HepG2 (cell line): Measurements from ENCODE around the gene SQSTM1. TPM values are rescaled to one million over a fixed set of nuclear protein-coding genes. Genes with fewer than 3 reads are reported as not detected.

ENCODE experiments used
- ATAC-seq: fragments of 200-7000 bp; cut with Tn5 transposase; 3 replicates; pipeline ENCODE4 v1.9.1; 2020; ENCODE audit warnings: mild to moderate bottlenecking, moderate library complexity
- BruUV-seq: library from RNA; stranded (reverse); fragments of 400-500 nt; replicated peaks from 2 replicates; lab custom pipeline; 2021; lab: Mats Ljungman, UMichigan
- CTCF ChIA-PET: fragments of 300-600 bp; formaldehyde crosslinking; extraction: SDS; loops from one replicate; lab custom pipeline; 2021; ENCODE audit warnings: low total read pairs, inconsistent platforms, low intra/inter-chr PET ratio; lab: Yijun Ruan, JAX
- POLR2A ChIA-PET: fragments of 350-600 bp; sonication (Branson Sonifier 250); formaldehyde crosslinking; loops from one replicate; lab custom pipeline; 2020; ENCODE audit warnings: antibody characterized with exemption, inconsistent platforms; lab: Yijun Ruan, JAX
- DNase-seq: peaks from one replicate; pipeline ENCODE4 v3.0.0-alpha.2; 2015; ENCODE audit warnings: low spot score
- FAIRE-seq: peaks from 3 replicates; lab custom pipeline; 2011; peaks lifted over from hg19 to GRCh38; lab: Jason Lieb, UNC
- H2AFZ ChIP-seq: one replicate; pipeline ENCODE4 v1.6.1; 2011; ENCODE audit warnings: low read length, inconsistent platforms
- H3K27ac ChIP-seq: fragments of 300-600 bp; 3 replicates; pipeline ENCODE4 v1.8.0; 2011; ENCODE audit warnings: mixed run types, mild to moderate bottlenecking, mixed read lengths, low read length, inconsistent platforms; ENCODE audit not compliant: insufficient read depth; ENCODE audit errors: extremely low read length
- H3K27me3 ChIP-seq, 2 experiments: fragments of 200-600 bp in 1 of 2; 2 replicates in 1 of 2; 3 replicates in 1 of 2; pipeline versions ENCODE4 v1.6.0 to v1.8.0; 2011; ENCODE audit warnings: low read length in 2 of 2, mild to moderate bottlenecking in 2 of 2, moderate library complexity in 2 of 2, inconsistent platforms in 1 of 2; ENCODE audit not compliant: insufficient read depth in 2 of 2, control insufficient read depth in 1 of 2
- H3K36me3 ChIP-seq, 2 experiments: fragments of 200-600 bp in 1 of 2; replicated peaks in 1 of 2; 2 replicates in 1 of 2; 3 replicates in 1 of 2; pipeline versions ENCODE4 v1.5.1 to v1.8.0; 2011; ENCODE audit warnings: low read length in 2 of 2, inconsistent platforms in 1 of 2; ENCODE audit not compliant: insufficient read depth in 2 of 2, control insufficient read depth in 1 of 2
- H3K4me1 ChIP-seq: 2 replicates; pipeline ENCODE4 v1.5.1; 2012; ENCODE audit warnings: low read length, inconsistent platforms; ENCODE audit not compliant: insufficient read depth
- H3K4me2 ChIP-seq: 2 replicates; pipeline ENCODE4 v1.6.0; 2011; ENCODE audit warnings: low read depth, low read length, inconsistent platforms
- H3K4me3 ChIP-seq, 3 experiments: fragments of 200-600 bp in 1 of 3; sonication (generic), shearing (Covaris generic) in 1 of 3; replicated peaks in 1 of 3; 2 replicates each; pipeline ENCODE4 v1.5.1; 2011 to 2016; ENCODE audit warnings: low read length in 3 of 3, inconsistent platforms in 2 of 3, low read depth in 2 of 3, mild to moderate bottlenecking in 2 of 3, control low read depth in 1 of 3, mixed read lengths in 1 of 3; ENCODE audit not compliant: insufficient read depth in 1 of 3
- H3K79me2 ChIP-seq: one replicate; pipeline ENCODE4 v1.6.1; 2011; ENCODE audit warnings: low read length, inconsistent platforms; ENCODE audit not compliant: insufficient read depth
- H3K9ac ChIP-seq: 2 replicates; pipeline ENCODE4 v1.6.0; 2011; ENCODE audit warnings: mild to moderate bottlenecking, low read depth, low read length, inconsistent platforms; ENCODE audit not compliant: insufficient read depth
- H3K9me3 ChIP-seq: 2 replicates; pipeline ENCODE4 v1.5.1; 2012; ENCODE audit warnings: mild to moderate bottlenecking, low read length
- H4K20me1 ChIP-seq: 2 replicates; pipeline ENCODE4 v1.6.0; 2011; ENCODE audit warnings: inconsistent platforms, mild to moderate bottlenecking, low read length, moderate library complexity; ENCODE audit not compliant: insufficient read depth
- AGO1 ChIP-seq: fragments of 200-400 bp; formaldehyde crosslinking; IDR thresholded peaks from 2 replicates; pipeline ENCODE4 v1.6.1; 2017; ENCODE audit warnings: mild to moderate bottlenecking, low read depth, low read length, moderate library complexity; ENCODE audit not compliant: poor library complexity, severe bottlenecking
- WGBS: methylation state at CpG from one replicate; pipeline ENCODE4 v1.1.6; 2017; ENCODE audit warnings: low lambda C conversion rate; 5-methylcytosine and 5-hydroxymethylcytosine counted together
- in situ Hi-C: cut with HindIII; loops from 2 replicates; pipeline ENCODE4 v1.10.0; 2017; ENCODE audit warnings: low pct_unique_long_range_greater_than_20kb; ENCODE audit not compliant: extremely low pct_ligation_motif_present
- intact Hi-C: fragments of 100-400 bp; cut with micrococcal nuclease; formaldehyde crosslinking; loops from one replicate; pipeline ENCODE4 v1.10.0; 2022; ENCODE audit not compliant: unreplicated experiment
- polyA plus RNA-seq, 8 experiments: library from polyadenylated mRNA; depleted of rRNA in 3 of 8; stranded (reverse) in 7 of 8; unstranded in 1 of 8; fragments of >200 nt; fragmentation: Illumina TruSeq in 4 of 8; extraction: Trizol in 4 of 8; gene quantifications; 2 replicates each; pipeline versions ENCODE4 v1.2.1 to v1.2.3, GENCODE V29; 2011 to 2016; ENCODE audit warnings: low read depth in 4 of 8, missing spikeins in 1 of 8, mixed read lengths in 1 of 8; ENCODE audit not compliant: insufficient read depth in 1 of 8
- total RNA-seq, 5 experiments: library from RNA; depleted of rRNA; stranded (reverse); fragments of >200 nt; fragmentation: Illumina TruSeq; extraction: Trizol; gene quantifications; 2 replicates each; pipeline ENCODE4 v1.2.3, GENCODE V29; 2016; ENCODE audit warnings: low read depth in 1 of 5
- TF ChIP-seq, protein P1 (sequence below): sonication (generic); formaldehyde crosslinking; IDR thresholded peaks from 2 replicates; pipeline ENCODE4 v1.5.0; 2020; ENCODE audit warnings: mild to moderate bottlenecking, missing genetic modification reagents, borderline replicate concordance

The SQSTM1 gene
- total and polyA plus RNA-seq, 2 of the 13 experiments (the other 11 are each of a cell fraction or from before 2014, with no cell fraction given): 90.9 to 160 TPM

- WGBS: 93% methylated on average over 11 of the region's 12 CpGs
- Histone ChIP-seq H3K9me3 (no peaks in the 10 kb centered on the region), H2AFZ (no peak overlapping the region), H3K36me3 (peaks cover 28 to 43% of the 10 kb centered on the region in 2 experiments; a peak in 4 of 5 replicates), H3K4me2 (no peak overlapping the region), H3K79me2 (peaks cover 22% of the 10 kb centered on the region), H3K4me3 (no peak overlapping the region), H3K4me1 (peaks cover 41% of the 10 kb centered on the region), H3K27ac (no peak overlapping the region), H4K20me1 (peaks cover 20% of the 10 kb centered on the region; the same call in 1 of the 2 replicates), H3K27me3 (no peaks in the 10 kb centered on the region), H3K9ac (no peak overlapping the region)
- BruUV-seq: no TSS peak
- no peak for DNase-seq
- ChIA-PET CTCF (no interaction called here), POLR2A (interaction anchor here (1.1 kb wide), 1 partner anchor 25 kb away, joined by 4 read pairs; no protein-coding TSS in a partner anchor)
- no peak for ATAC-seq
- FAIRE-seq: no peak
- in situ Hi-C loops: no loop called here
- intact Hi-C loops: no loop called here
- TF ChIP-seq, protein P1, sequence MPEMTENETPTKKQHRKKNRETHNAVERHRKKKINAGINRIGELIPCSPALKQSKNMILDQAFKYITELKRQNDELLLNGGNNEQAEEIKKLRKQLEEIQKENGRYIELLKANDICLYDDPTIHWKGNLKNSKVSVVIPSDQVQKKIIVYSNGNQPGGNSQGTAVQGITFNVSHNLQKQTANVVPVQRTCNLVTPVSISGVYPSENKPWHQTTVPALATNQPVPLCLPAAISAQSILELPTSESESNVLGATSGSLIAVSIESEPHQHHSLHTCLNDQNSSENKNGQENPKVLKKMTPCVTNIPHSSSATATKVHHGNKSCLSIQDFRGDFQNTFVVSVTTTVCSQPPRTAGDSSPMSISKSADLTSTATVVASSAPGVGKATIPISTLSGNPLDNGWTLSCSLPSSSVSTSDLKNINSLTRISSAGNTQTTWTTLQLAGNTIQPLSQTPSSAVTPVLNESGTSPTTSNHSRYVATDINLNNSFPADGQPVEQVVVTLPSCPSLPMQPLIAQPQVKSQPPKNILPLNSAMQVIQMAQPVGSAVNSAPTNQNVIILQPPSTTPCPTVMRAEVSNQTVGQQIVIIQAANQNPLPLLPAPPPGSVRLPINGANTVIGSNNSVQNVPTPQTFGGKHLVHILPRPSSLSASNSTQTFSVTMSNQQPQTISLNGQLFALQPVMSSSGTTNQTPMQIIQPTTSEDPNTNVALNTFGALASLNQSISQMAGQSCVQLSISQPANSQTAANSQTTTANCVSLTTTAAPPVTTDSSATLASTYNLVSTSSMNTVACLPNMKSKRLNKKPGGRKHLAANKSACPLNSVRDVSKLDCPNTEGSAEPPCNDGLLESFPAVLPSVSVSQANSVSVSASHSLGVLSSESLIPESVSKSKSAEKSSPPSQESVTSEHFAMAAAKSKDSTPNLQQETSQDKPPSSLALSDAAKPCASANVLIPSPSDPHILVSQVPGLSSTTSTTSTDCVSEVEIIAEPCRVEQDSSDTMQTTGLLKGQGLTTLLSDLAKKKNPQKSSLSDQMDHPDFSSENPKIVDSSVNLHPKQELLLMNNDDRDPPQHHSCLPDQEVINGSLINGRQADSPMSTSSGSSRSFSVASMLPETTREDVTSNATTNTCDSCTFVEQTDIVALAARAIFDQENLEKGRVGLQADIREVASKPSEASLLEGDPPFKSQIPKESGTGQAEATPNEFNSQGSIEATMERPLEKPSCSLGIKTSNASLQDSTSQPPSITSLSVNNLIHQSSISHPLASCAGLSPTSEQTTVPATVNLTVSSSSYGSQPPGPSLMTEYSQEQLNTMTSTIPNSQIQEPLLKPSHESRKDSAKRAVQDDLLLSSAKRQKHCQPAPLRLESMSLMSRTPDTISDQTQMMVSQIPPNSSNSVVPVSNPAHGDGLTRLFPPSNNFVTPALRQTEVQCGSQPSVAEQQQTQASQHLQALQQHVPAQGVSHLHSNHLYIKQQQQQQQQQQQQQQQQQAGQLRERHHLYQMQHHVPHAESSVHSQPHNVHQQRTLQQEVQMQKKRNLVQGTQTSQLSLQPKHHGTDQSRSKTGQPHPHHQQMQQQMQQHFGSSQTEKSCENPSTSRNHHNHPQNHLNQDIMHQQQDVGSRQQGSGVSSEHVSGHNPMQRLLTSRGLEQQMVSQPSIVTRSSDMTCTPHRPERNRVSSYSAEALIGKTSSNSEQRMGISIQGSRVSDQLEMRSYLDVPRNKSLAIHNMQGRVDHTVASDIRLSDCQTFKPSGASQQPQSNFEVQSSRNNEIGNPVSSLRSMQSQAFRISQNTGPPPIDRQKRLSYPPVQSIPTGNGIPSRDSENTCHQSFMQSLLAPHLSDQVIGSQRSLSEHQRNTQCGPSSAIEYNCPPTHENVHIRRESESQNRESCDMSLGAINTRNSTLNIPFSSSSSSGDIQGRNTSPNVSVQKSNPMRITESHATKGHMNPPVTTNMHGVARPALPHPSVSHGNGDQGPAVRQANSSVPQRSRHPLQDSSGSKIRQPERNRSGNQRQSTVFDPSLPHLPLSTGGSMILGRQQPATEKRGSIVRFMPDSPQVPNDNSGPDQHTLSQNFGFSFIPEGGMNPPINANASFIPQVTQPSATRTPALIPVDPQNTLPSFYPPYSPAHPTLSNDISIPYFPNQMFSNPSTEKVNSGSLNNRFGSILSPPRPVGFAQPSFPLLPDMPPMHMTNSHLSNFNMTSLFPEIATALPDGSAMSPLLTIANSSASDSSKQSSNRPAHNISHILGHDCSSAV (CRISPR knock-in tag): no peak
- TF ChIP-seq AGO1: peak; percentile 1
Measured at GRCh38 chr5:179800696-179801201, 20.0 kb upstream of the SQSTM1 start.
